GM18498 (cell line): Measurements from ENCODE around the gene DOCK6.
"Not testable (repeated sequence)": the region's sequence is repeated elsewhere in the genome, so short reads cannot be mapped to it uniquely, and the experiment has no call there.

Source experiments
- ATAC-seq: cut with Tn5 transposase; IDR thresholded peaks from one replicate; pipeline ENCODE4 v1.9.1; 2021; ENCODE audit warnings: mild to moderate bottlenecking, moderate library complexity; ENCODE audit not compliant: unreplicated experiment

The DOCK6 gene

GRCh38 chr19:11175920-11176319, 86.4 kb downstream of the DOCK6 start:
- no peak for ATAC-seq

GRCh38 chr19:11174336-11174735, 88.0 kb downstream of the DOCK6 start:
- ATAC-seq, result no peak

DNA sequence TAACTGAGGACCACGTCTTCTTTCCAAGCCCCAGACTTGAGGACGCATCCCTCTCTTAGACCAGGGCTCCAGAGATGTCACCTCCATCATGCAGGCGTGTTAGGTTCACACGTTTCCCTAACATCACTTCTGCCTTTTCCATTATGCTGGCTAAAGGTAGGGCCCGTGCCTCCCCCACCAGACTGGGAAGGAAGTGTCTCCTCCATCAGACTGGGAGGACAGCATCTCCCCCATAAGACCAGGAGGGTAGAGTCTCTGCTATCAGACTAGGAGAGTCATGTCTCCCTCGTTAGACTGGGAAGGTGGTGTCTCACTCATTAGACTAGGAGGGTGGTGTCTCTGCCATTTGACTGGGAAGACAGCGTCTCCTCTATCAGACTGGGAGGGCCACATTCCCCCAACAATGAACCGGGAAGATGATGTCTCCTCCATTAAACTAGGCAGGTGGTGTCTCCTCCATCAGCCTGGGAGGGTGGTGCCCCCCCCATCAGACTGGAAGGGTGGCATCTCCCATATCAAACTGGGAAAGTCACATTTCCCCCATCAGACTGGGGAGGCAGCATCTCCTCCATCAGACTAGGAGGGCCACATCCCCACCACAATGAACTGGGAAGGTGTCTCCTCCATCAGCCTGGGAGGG, 88.7 kb downstream of the DOCK6 start:
- no peak for ATAC-seq

GRCh38 chr19:11172576-11172975, 89.7 kb downstream of the DOCK6 start:
- no peak for ATAC-seq

DNA sequence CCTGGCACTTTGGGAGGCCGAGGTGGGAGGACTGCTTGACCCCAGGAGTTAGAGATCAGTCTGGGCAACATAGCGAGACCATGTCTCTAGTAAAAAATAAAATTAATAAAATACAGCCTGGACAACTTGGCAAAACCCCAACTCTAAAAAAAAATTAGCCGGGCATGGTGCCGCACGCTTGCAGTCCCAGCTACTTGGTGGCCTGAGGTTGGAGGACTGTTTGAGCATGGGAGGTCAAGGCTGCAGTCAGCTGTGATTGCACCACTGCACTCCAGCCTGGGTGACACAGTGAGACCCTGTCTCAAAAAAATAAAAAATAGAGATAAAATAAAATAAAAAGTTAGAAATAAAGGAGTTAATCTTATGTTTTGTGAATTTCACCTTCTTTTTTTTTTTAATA, 91.2 kb downstream of the DOCK6 start:
- no peak for ATAC-seq

DNA sequence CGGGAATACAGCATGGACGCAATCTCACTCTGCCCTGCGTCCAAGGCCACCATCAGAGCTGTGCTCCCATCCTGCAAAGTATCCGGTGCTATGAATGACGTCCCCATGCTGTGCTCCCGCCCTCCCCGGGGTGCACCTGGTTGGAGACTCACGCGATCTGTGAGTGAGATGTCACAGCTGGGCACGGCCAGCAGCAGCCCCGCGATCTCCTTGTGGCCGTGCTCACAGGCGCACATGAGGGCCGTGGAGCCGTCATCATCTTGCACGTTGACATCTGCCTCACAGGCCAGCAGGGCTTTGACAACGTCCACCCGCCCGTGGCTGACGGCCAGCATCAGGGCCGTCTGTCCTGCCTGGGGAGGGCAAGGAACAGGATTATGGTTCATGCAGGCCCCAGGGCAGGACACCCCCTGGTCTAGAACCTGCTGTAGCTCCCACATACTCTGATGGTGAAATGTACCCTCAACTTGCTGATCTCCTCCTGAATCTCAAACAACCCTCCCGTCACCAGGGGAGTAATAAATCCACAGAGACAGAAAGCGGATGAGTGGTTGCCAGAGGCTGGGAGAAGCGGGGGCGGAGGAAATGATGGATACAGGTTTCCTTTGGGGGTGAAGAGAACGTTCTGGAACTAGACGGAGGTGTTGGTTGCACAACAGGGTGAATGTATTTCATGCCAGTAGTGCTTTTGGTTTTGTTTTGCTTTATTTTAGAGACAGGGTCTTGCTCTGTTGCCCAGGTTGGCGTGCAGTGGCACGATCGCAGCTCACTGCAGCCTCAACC, 92.2 kb downstream of the DOCK6 start:
- no peak for ATAC-seq

- ATAC-seq, result no peak
These were observed 93.8 kb downstream of the DOCK6 start for GRCh38 chr19:11168568-11168967.

GRCh38 chr19:11166281-11167142, 95.8 kb downstream of the DOCK6 start:
- ATAC-seq, result no peak

- ATAC-seq, result no peak
These were observed 96.8 kb downstream of the DOCK6 start for GRCh38 chr19:11165486-11166030.

GRCh38 chr19:11164879-11165406, 97.4 kb downstream of the DOCK6 start:
- ATAC-seq, result no peak

- ATAC-seq, result no peak
These were observed 98.0 kb downstream of the DOCK6 start for GRCh38 chr19:11164296-11164695.

DNA sequence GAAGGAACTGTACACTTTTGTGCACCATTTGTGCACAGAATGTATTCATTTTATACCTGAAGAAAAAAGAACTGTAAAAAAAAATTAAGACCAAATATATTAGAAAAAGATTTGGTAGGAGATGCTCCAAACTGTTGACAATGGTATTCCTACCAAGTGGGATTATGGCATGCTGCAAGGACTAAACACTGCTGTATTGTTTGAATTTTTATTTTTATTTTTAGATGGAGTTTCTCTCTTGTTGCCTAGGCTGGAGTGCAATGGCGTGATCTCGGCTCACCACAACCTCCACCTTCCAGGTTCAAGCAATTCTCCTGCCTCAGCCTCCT, 101.9 kb downstream of the DOCK6 start:
- not testable (repeated sequence) for ATAC-seq

DNA sequence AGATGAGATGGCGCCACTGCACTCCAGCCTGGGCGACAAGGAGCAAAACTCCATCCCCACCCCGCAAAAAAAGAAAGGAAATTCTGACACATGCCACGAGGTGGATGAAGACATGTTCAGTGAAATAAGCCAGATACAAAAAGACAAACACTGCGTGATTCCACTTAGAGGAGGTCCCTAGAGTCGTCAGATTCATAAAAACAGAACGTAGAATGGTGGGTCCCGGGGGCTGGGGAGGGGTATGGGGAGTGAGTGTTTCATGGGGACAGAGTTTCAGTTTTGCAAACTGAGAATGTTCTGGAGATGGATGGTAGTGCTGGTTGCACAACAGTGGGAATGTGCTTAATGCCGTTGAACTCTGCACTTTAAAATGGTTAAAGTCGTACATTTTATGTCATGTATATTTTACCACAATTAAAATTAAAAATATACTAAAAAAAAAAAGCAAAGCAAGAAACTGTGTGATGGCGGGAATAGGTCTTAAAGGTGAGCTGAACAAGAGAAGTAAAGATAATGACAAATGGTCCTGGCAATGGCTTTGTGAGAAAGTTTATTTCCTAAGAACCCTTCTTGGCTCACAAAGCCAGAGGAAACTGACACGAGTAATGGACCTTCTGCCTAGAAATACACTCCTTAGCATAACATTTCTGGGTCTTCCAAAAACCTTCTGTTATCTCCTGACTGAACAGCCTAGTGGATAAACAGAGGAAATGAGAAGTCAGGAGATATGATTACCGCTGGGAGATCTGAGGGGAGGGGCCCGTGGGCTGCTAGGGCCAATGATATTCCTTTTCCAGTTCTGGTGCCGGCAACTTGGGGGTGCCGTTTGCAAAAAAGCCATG, 102.5 kb downstream of the DOCK6 start:
- ATAC-seq, result no peak

DNA sequence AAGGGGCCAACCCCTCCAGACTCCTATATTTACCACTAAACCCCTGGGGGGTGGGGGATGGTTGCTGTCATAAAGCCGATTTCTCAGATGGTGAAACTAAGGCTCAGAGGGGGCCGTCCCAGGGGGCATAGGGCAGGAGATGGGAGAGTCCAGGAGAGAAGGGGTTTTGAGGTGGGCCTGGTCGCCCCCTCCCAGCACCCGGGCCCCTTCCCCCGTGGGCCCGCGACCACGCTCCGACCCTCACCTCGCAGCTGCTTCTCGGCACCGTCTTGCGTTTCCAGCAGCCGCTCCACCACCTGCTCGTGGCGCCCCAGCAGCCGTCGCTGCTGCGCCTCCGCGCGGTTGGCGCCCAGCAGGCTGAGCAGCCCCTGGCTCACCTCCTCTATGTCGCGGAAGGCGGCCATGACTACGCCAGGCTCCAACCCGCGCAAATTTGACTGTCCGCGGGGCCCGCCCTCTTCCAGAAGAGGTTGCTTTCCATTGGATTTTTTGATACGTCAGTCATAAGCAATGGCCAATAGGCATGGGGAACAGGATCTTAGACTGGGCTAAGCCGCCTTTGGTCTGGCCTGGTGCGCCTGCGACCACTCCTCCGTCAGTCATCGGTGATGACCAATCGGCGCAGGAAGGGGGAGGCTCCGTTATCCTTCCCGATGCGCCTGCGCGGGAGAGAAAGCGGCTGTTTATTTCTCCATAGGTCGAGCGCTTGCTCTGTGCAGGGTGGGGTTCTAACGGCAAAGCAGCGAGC, 106.8 kb downstream of the DOCK6 start, which contains the start of gene SPC24:
Gene SPC24 (minus strand): TSS at position 410 of the 748 bp plus-strand sequence. CDS start 6 bp downstream, at position 404.
- ATAC-seq, result peak; percentile 96

GRCh38 chr19:11154683-11155047, 107.7 kb downstream of the DOCK6 start:
- ATAC-seq, result no peak

- ATAC-seq, result no peak
These were observed 109.8 kb downstream of the DOCK6 start for GRCh38 chr19:11152318-11153062.

DNA sequence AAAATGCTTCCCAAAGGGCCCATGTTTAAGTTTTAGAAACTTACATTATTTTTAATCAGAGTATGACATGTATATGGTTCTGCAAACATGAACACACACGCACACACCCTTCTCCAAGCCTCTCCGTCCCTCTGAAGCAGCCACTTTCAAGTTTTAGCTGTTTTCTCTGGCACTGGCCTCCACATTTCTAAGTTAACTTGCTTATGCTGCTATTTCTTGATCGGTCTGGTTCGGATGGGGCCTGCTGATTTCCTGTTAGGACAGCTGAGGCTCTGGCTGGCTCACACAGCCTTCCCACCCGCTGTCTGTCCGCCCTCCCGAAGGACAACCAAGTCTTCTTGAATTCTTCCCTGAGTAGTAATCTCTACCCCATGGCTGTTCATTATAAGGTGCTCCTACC, 111.1 kb downstream of the DOCK6 start:
- no peak for ATAC-seq
